Activated CD4-positive, alpha-beta T cell treated with anti-CD3 and anti-CD28 coated beads, Interleukin-2, amount 50 U/mL, for 1 hour (primary cell): ENCODE data around the gene MAGI1.
"Not testable (repeated sequence)": the region's sequence is repeated elsewhere in the genome, so short reads cannot be mapped to it uniquely, and the experiment has no call there.

Experiments
- DNase-seq: peaks from one replicate; pipeline ENCODE4 v3.0.0-alpha.2; 2020

Gene MAGI1

GRCh38 chr3:65540666-65541065, 498.1 kb downstream of the MAGI1 start:
- DNase-seq: no peak

- no peak for DNase-seq
These were observed 499.1 kb downstream of the MAGI1 start for GRCh38 chr3:65539616-65540015.

- DNase-seq: no peak
These were observed 500.6 kb downstream of the MAGI1 start for GRCh38 chr3:65538101-65538500.

GRCh38 chr3:65537109-65537508, 501.6 kb downstream of the MAGI1 start:
- DNase-seq: no peak

- no peak for DNase-seq
These were observed 503.5 kb downstream of the MAGI1 start for GRCh38 chr3:65535260-65535659.

GRCh38 chr3:65534805-65535204, 503.9 kb downstream of the MAGI1 start:
- DNase-seq: no peak

GRCh38 chr3:65532749-65533148, 506.0 kb downstream of the MAGI1 start:
- DNase-seq: no peak

- no peak for DNase-seq
These were observed 506.5 kb downstream of the MAGI1 start for GRCh38 chr3:65532215-65532614.

GRCh38 chr3:65531499-65531898, 507.2 kb downstream of the MAGI1 start:
- DNase-seq: no peak

GRCh38 chr3:65526656-65527055, 512.1 kb downstream of the MAGI1 start:
- DNase-seq: no peak

GRCh38 chr3:65524584-65524983, 514.1 kb downstream of the MAGI1 start:
- no peak for DNase-seq

- no peak for DNase-seq
These were observed 514.8 kb downstream of the MAGI1 start for GRCh38 chr3:65523878-65524277.

- DNase-seq: no peak
These were observed 517.7 kb downstream of the MAGI1 start for GRCh38 chr3:65521032-65521431.

- no peak for DNase-seq
These were observed 521.7 kb downstream of the MAGI1 start for GRCh38 chr3:65516998-65517397.

- not testable (repeated sequence) for DNase-seq
These were observed 524.4 kb downstream of the MAGI1 start for GRCh38 chr3:65514317-65514716.

- DNase-seq: not testable (repeated sequence)
These were observed 529.3 kb downstream of the MAGI1 start for GRCh38 chr3:65509423-65509794.

GRCh38 chr3:65508750-65509422, 529.8 kb downstream of the MAGI1 start:
- DNase-seq: no peak

GRCh38 chr3:65507437-65507836, 531.3 kb downstream of the MAGI1 start:
- DNase-seq: no peak

GRCh38 chr3:65503776-65504175, 534.9 kb downstream of the MAGI1 start:
- DNase-seq: no peak

- no peak for DNase-seq
These were observed 536.2 kb downstream of the MAGI1 start for GRCh38 chr3:65502526-65502925.

GRCh38 chr3:65500398-65501306, 538.1 kb downstream of the MAGI1 start:
- no peak for DNase-seq

- DNase-seq: no peak
These were observed 540.9 kb downstream of the MAGI1 start for GRCh38 chr3:65497846-65498245.

GRCh38 chr3:65497236-65497635, 541.5 kb downstream of the MAGI1 start:
- no peak for DNase-seq

GRCh38 chr3:65493938-65494337, 544.8 kb downstream of the MAGI1 start:
- DNase-seq: no peak
